Gastroesophageal sphincter (tissue), 3 donors: Measurements from ENCODE around the gene ANKS6.

Source experiments
- EP300 ChIP-seq: sonication (generic); formaldehyde crosslinking; IDR thresholded peaks from one replicate; pipeline ENCODE4 v1.6.1; 2017; ENCODE audit warnings: antibody characterized with exemption, mild to moderate bottlenecking
- POLR2A ChIP-seq, 2 donors: fragments of 450-650 bp; IDR thresholded peaks; one replicate each; pipeline ENCODE4 v1.6.1; 2017; ENCODE audit warnings: antibody characterized with exemption in 2 of 2, mild to moderate bottlenecking in 2 of 2, moderate library complexity in 1 of 2
- TF ChIP-seq, protein P1 (sequence below), 4 experiments: fragments of 200-600 bp in 2 of 4; fragments of 450-650 bp in 2 of 4; sonication (generic) in 1 of 4; IDR thresholded peaks; one replicate each; pipeline ENCODE4 v1.5.1; 2017 to 2019; ENCODE audit warnings: antibody characterized with exemption in 4 of 4, mild to moderate bottlenecking in 2 of 4, moderate library complexity in 2 of 4

GRCh38 chr9:98837516-98837915 is 41.2 kb upstream of the ANKS6 start:
- TF ChIP-seq EP300: no peak
- TF ChIP-seq POLR2A (IDR thresholded peaks at IDR 0.05): no peak
- TF ChIP-seq, protein P1, sequence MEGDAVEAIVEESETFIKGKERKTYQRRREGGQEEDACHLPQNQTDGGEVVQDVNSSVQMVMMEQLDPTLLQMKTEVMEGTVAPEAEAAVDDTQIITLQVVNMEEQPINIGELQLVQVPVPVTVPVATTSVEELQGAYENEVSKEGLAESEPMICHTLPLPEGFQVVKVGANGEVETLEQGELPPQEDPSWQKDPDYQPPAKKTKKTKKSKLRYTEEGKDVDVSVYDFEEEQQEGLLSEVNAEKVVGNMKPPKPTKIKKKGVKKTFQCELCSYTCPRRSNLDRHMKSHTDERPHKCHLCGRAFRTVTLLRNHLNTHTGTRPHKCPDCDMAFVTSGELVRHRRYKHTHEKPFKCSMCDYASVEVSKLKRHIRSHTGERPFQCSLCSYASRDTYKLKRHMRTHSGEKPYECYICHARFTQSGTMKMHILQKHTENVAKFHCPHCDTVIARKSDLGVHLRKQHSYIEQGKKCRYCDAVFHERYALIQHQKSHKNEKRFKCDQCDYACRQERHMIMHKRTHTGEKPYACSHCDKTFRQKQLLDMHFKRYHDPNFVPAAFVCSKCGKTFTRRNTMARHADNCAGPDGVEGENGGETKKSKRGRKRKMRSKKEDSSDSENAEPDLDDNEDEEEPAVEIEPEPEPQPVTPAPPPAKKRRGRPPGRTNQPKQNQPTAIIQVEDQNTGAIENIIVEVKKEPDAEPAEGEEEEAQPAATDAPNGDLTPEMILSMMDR (IDR thresholded peaks at IDR 0.05): no peak
